ENCODE data around the gene ADAMTS17.

The ADAMTS17 gene

GRCh38 chr15:100131321-100132224, 210.2 kb downstream of the ADAMTS17 start:
- no peak for DNase-seq (ENCODE audit: low read depth)

GRCh38 chr15:100129677-100130076, 212.1 kb downstream of the ADAMTS17 start:
- DNase-seq (ENCODE audit: low read depth) = no peak

- DNase-seq (ENCODE audit: low read depth) = no peak
Measured at GRCh38 chr15:100125401-100126191, 216.2 kb downstream of the ADAMTS17 start.

- DNase-seq (ENCODE audit: low read depth) = no peak
Measured at GRCh38 chr15:100124936-100125335, 216.8 kb downstream of the ADAMTS17 start.

- DNase-seq (ENCODE audit: low read depth) = no peak
Measured at GRCh38 chr15:100124361-100124760, 217.4 kb downstream of the ADAMTS17 start.

GRCh38 chr15:100123611-100124010, 218.2 kb downstream of the ADAMTS17 start:
- peak; percentile 30 for DNase-seq (ENCODE audit: low read depth)

- DNase-seq (ENCODE audit: low read depth) = no peak
Measured at GRCh38 chr15:100121285-100121684, 220.5 kb downstream of the ADAMTS17 start.

- no peak for DNase-seq (ENCODE audit: low read depth)
Measured at GRCh38 chr15:100120111-100120510, 221.7 kb downstream of the ADAMTS17 start.

GRCh38 chr15:100118546-100118945, 223.2 kb downstream of the ADAMTS17 start:
- no peak for DNase-seq (ENCODE audit: low read depth)

GRCh38 chr15:100116416-100117190, 225.2 kb downstream of the ADAMTS17 start:
- DNase-seq (ENCODE audit: low read depth) = no peak

- DNase-seq (ENCODE audit: low read depth) = peak; percentile 44
Measured at GRCh38 chr15:100115711-100116090, 226.1 kb downstream of the ADAMTS17 start.

GRCh38 chr15:100115066-100115710, 226.6 kb downstream of the ADAMTS17 start:
- DNase-seq (ENCODE audit: low read depth) = no peak

GRCh38 chr15:100114571-100114970, 227.2 kb downstream of the ADAMTS17 start:
- peak; percentile 13 for DNase-seq (ENCODE audit: low read depth)

- peak; percentile 63 for DNase-seq (ENCODE audit: low read depth)
Measured at GRCh38 chr15:100114100-100114499, 227.7 kb downstream of the ADAMTS17 start.

GRCh38 chr15:100113351-100114080, 228.3 kb downstream of the ADAMTS17 start:
- no peak for DNase-seq (ENCODE audit: low read depth)

GRCh38 chr15:100112636-100113305, 229.0 kb downstream of the ADAMTS17 start:
- no peak for DNase-seq (ENCODE audit: low read depth)

- no peak for DNase-seq (ENCODE audit: low read depth)
Measured at GRCh38 chr15:100112061-100112420, 229.7 kb downstream of the ADAMTS17 start.

GRCh38 chr15:100111125-100112060, 230.4 kb downstream of the ADAMTS17 start:
- peak; percentile 81 for DNase-seq (ENCODE audit: low read depth)

- no peak for DNase-seq (ENCODE audit: low read depth)
Measured at GRCh38 chr15:100109486-100110035, 232.2 kb downstream of the ADAMTS17 start.

Data from ELR (cell line).